Ramos (cell line): Measurements from ENCODE around the gene ADCY2.

Source experiments
- in situ Hi-C: fragments of 300-500 bp; cut with MboI; formaldehyde crosslinking; loops from one replicate; pipeline ENCODE4 v1.14.3; 2022; ENCODE audit warnings: low sequenced_read_pairs; ENCODE audit not compliant: unreplicated experiment

The ADCY2 gene

GRCh38 chr5:7395947-7396712 is at the start of gene ADCY2:
TSS of gene ADCY2 (plus strand) at chr5:7396138. CDS start at chr5:7396297, 159 bp downstream.
- in situ Hi-C loops, result no loop called here

DNA sequence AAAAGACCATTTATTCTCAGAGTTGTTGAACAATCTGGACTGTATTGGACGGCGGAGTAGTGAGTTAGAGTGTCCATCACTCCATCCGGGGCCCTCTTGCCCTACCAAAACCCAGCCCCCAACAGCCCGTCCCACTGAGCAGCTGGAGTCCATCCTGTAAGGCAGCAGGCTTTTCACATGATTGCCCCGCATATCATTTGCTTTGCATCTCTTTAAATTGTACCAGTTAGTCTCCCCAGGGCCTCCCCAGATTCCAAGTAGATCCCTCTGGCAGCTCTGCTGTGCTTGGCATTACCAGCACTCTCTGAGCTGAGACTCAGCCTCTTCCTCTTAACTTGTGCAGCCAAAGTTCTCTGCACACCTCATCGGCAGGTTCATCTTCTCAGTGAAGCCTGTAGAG is 48.6 kb upstream of the ADCY2 start:
- in situ Hi-C loops, result no loop called here

GRCh38 chr5:7348168-7348854 is 47.6 kb upstream of the ADCY2 start:
- in situ Hi-C loops, result no loop called here

- in situ Hi-C loops, result no loop called here
Observed at GRCh38 chr5:7361593-7361992, 34.3 kb upstream of the ADCY2 start.

GRCh38 chr5:7363067-7363677 is 32.8 kb upstream of the ADCY2 start:
- in situ Hi-C loops, result no loop called here

- in situ Hi-C loops, result no loop called here
Observed at GRCh38 chr5:7364226-7364875, 31.6 kb upstream of the ADCY2 start.

DNA sequence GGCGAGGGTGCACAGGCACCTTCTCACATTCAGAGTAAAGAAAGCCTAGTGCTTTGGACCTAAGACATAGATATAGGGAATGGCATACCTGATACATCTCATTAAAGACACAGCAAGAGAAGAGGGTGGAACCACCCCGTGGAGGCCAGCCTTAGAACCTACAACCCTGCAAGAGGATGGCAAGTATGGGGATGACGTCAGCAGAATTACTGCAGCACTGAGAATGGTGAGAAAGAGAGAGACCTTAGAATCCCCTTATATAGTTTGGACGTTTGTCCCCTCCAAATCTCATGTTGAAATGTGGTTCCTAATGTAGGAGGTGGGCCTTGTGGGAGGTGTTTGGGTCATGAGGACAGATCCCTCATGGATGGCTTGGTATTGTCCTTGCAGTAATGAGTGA is 28.2 kb upstream of the ADCY2 start:
- in situ Hi-C loops, result no loop called here

DNA sequence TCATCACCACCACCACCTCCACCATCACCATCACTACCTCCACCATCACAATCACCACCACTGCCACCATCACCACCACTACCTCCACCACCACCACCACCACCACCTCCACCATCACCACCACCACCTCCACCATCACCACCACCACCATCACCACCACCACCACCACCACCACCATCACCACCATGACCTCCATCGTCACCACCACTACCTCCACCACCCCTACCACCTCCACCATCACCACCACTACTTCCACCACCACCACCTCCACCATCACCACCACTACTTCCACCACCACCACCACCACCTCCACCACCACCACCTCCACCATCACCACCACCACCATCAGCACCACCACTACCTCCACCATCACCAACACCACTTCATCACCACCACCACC is 23.5 kb upstream of the ADCY2 start:
- in situ Hi-C loops, result no loop called here

DNA sequence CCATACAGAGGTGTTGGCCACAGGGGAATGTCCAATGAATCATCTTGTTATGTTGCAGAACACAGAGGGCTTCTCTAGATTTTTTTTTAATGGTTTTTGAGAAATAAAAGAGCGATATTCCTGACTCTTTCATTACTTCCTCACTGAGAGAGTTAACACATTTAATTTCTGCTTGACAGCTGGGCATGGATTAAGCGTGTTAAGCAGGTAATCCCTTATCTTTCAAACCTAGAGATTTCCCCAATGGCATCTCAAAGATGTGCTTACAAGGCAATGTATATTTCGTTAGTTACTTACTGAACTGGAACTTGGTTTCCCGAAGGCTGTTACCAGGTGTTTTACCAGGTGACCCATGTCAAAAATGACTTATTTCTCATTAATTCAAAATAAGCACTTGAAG is 21.8 kb upstream of the ADCY2 start:
- in situ Hi-C loops, result no loop called here

- in situ Hi-C loops, result no loop called here
Observed at GRCh38 chr5:7375457-7375856, 20.5 kb upstream of the ADCY2 start.

- in situ Hi-C loops, result no loop called here
Observed at GRCh38 chr5:7376871-7377270, 19.1 kb upstream of the ADCY2 start.

DNA sequence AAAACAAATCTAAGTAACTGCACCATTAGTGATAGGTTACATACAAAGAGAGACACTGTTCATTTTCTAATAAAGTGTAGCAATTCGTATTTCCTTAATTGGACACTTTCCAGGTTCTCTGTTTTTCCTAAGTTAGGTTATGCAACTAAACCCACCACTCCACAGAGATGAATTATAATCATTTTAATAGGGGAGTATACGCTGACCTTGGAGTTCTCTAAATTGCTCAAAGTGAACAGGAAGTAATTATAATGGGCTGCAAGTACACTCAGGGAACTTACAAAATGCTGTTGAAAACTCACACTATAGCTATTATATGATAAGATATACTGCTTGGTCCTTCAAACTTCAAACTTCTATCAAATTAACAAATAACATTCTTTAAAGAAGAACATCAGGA is 18.2 kb upstream of the ADCY2 start:
- in situ Hi-C loops, result no loop called here

DNA sequence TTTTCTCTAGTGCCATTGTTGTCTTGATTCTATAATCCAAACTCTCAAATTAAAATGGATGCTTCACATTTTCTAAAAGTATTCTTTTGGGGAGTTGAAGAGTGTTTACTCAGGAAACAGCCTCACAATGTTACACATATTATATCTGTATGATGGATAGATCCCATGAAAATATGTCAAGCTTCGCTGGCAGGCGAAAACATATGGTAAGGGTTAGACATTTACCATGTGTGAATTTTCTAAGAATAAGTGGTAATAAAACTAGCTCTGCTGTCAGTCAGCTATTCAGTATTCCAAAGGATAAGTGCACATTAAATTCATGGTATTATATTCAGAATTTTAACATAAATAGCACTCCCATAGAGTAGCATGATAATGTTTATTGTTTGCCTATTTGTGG is 13.3 kb upstream of the ADCY2 start:
- in situ Hi-C loops, result no loop called here

DNA sequence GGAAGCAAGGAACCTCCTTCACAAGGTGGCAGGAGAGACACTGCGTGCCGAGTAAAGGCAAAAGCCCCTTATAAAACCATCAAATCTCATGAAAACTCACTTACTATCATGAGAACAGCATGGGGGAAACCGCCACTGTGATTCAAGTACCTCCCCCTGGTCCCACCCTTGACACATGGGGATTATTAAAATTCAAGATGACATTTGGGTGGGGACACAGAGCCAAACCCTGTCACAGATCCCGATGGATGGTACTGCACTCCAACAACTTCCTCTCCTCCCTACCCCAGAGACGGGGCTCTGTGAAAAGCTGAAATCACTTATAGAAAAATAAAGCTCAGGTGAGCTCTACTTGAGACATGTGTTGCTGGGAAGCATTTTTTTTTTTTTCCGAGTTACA is 10.3 kb upstream of the ADCY2 start:
- in situ Hi-C loops, result no loop called here

- in situ Hi-C loops, result no loop called here
Observed at GRCh38 chr5:7388553-7388952, 7.4 kb upstream of the ADCY2 start.

DNA sequence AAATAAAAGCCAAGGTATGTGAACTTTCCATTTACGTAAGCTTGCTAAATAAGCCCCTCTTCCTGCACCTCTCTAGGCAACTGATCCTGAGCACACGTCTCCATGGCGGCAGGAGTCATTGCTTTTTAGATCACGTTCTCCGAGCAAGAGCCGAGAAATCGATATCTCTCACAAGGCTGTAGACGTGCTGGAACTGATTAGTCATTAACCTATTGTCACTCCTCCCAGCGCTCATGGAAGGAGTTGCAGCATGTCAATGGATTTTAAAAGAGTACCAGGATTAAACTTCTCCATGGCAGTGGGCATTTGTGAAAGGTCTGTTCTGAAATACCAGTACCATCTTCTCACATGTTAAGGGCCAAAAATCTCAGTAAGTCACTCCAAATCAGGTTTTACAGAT is 4.7 kb upstream of the ADCY2 start:
- in situ Hi-C loops, result no loop called here

GRCh38 chr5:7391814-7392692 is 3.9 kb upstream of the ADCY2 start:
- in situ Hi-C loops, result no loop called here

GRCh38 chr5:7392693-7393024 is 3.3 kb upstream of the ADCY2 start:
- in situ Hi-C loops, result no loop called here

DNA sequence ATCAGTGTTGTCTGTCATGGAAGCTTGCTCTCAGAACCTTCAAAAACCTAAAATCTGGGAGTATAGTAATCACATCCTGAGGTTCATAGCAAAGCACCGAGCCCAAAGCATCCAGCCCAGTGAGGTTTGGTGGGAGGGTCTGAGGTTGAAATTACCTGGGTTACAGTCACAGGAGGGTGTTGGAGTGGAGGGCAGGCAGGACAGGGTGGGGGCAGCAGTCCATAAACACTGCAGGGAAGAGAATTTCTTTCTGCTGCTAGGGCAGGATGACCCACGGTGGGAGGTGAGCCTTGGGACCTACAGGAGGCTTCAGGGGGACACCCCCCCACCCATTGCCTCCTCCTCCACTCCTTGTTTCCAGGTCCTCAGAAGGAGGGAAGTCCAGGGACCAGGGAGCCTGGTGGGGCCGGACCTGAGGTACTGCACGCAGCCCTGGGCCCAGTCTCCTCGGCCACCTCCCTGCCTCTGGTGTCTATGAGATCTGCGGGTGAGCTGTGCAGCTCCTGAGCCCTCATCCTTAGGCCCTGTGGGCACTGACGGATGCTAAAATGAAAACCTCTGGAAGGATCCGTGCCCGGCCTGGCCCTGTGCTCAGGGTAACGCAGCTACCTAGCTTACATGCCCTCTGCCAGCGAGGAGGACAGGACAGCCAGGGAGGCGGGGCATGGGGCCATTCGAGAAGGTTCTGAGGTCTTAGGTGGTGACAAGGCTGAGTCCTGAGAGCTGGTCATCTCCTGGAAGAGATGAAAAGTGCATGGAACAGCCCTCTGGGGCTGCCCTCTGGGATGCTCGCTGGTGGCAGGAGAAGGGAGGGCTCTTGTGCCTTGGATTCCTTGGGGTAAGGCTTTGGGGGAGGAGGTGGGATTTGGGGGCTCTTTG is 1.8 kb upstream of the ADCY2 start:
- in situ Hi-C loops, result no loop called here
